Trophoblast cell (in vitro differentiated cells and primary cell): Measurements from ENCODE around the gene KCNB1.
A peak's percentile ranks its signal among the peaks of the same experiment; 100 is the strongest.

Experiments
- DNase-seq, 2 donors: peaks; one replicate each; pipeline ENCODE4 v3.0.0-alpha.2; 2016
- H2AFZ ChIP-seq: 2 replicates; pipeline ENCODE4 v1.6.1; 2013; ENCODE audit warnings: low read length, moderate library complexity, mild to moderate bottlenecking; ENCODE audit not compliant: insufficient read depth, poor library complexity
- H2AK5ac ChIP-seq: 2 replicates; pipeline ENCODE4 v1.6.1; 2013; ENCODE audit warnings: mild to moderate bottlenecking, low read length
- H2BK120ac ChIP-seq: 2 replicates; pipeline ENCODE4 v1.6.1; 2013; ENCODE audit warnings: low read length, mild to moderate bottlenecking, moderate library complexity; ENCODE audit not compliant: insufficient read depth, poor library complexity
- H2BK12ac ChIP-seq: 2 replicates; pipeline ENCODE4 v1.6.1; 2013; ENCODE audit warnings: mild to moderate bottlenecking, low read length, moderate library complexity
- H2BK5ac ChIP-seq: 2 replicates; pipeline ENCODE4 v1.6.1; 2013; ENCODE audit warnings: low read length, low read depth, moderate library complexity, mild to moderate bottlenecking; ENCODE audit not compliant: poor library complexity
- H3K14ac ChIP-seq: 2 replicates; pipeline ENCODE4 v1.6.1; 2013; ENCODE audit warnings: mild to moderate bottlenecking, low read length
- H3K18ac ChIP-seq: 2 replicates; pipeline ENCODE4 v1.6.1; 2013; ENCODE audit warnings: mild to moderate bottlenecking, low read length
- H3K23ac ChIP-seq: 2 replicates; pipeline ENCODE4 v1.6.1; 2013; ENCODE audit warnings: low read length
- H3K27ac ChIP-seq: 2 replicates; pipeline ENCODE4 v1.5.1; 2013; ENCODE audit warnings: low read depth, mild to moderate bottlenecking, inconsistent platforms, low read length, moderate library complexity
- H3K27me3 ChIP-seq: 2 replicates; pipeline ENCODE4 v1.6.1; 2013; ENCODE audit warnings: inconsistent platforms, mild to moderate bottlenecking, low read length, moderate library complexity; ENCODE audit not compliant: insufficient read depth
- H3K36me3 ChIP-seq, 2 experiments: 1 replicate in 1 of 2; 2 replicates in 1 of 2; pipeline ENCODE4 v1.6.1; 2013; ENCODE audit warnings: low read length in 2 of 2, mild to moderate bottlenecking in 2 of 2, moderate library complexity in 1 of 2; ENCODE audit not compliant: insufficient read depth in 2 of 2, control insufficient read depth in 1 of 2
- H3K4ac ChIP-seq: 2 replicates; pipeline ENCODE4 v1.6.1; 2013; ENCODE audit warnings: low read depth, mild to moderate bottlenecking, low read length, moderate library complexity
- H3K4me1 ChIP-seq, 2 experiments: 1 replicate in 1 of 2; 2 replicates in 1 of 2; pipeline ENCODE4 v1.6.1; 2013; ENCODE audit warnings: low read length in 2 of 2, mild to moderate bottlenecking in 2 of 2, moderate library complexity in 1 of 2; ENCODE audit not compliant: insufficient read depth in 2 of 2, control insufficient read depth in 1 of 2
- H3K4me2 ChIP-seq: 2 replicates; pipeline ENCODE4 v1.6.1; 2013; ENCODE audit warnings: inconsistent platforms, mild to moderate bottlenecking, low read length, moderate library complexity
- H3K4me3 ChIP-seq: 2 replicates; pipeline ENCODE4 v1.5.1; 2013; ENCODE audit warnings: mild to moderate bottlenecking, low read depth, low read length, inconsistent platforms
- H3K79me1 ChIP-seq: one replicate; pipeline ENCODE4 v1.6.1; 2013; ENCODE audit warnings: low read length
- H3K79me2 ChIP-seq: 2 replicates; pipeline ENCODE4 v1.6.1; 2013; ENCODE audit warnings: low read length, mild to moderate bottlenecking; ENCODE audit not compliant: control insufficient read depth, insufficient read depth, poor library complexity
- H3K9ac ChIP-seq: 2 replicates; pipeline ENCODE4 v1.6.1; 2013; ENCODE audit warnings: mild to moderate bottlenecking, low read length
- H3K9me3 ChIP-seq: 2 replicates; pipeline ENCODE4 v1.6.1; 2013; ENCODE audit warnings: low read depth, mild to moderate bottlenecking, control low read depth, inconsistent platforms, low read length; ENCODE audit not compliant: insufficient read depth
- H4K12ac ChIP-seq: 2 replicates; pipeline ENCODE4 v1.6.1; 2013; ENCODE audit warnings: low read depth, mild to moderate bottlenecking, low read length, moderate library complexity
- H4K8ac ChIP-seq: 2 replicates; pipeline ENCODE4 v1.6.1; 2013; ENCODE audit warnings: low read depth, mild to moderate bottlenecking, low read length, moderate library complexity
- H4K91ac ChIP-seq: one replicate; pipeline ENCODE4 v1.6.1; 2013; ENCODE audit warnings: low read depth, mild to moderate bottlenecking, low read length, moderate library complexity
- WGBS: extraction: QIAGEN DNeasy Blood & Tissue Kit; methylation state at CpG from one replicate; pipeline ENCODE4 v1.1.7; 2013; ENCODE audit warnings: missing lambda C conversion rate; ENCODE audit not compliant: insufficient read length, insufficient coverage; ENCODE audit errors: extremely low coverage; 5-methylcytosine and 5-hydroxymethylcytosine counted together

KCNB1 gene

DNA sequence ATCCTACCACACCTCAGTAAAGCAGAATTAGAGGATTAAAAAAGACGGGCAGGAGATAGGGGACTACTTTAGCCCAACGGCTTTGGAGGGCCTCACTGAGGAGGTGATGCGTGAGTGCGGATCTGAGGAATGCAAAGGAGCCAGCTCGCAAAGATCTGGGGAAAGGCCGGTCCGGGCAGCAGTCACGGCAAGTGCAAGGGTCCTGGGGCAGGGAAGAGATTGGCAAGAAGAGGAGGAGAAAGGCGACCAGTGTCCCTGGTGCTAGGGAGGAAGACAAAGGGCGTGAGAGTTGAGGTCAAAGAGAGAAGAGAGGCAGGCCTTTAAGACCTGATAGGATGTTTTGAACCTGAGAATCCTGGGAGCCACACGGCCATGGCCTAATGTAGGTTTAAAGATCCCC is 86.8 kb downstream of the KCNB1 start:
- no peak overlapping the region for H3K27ac ChIP-seq
- no peak overlapping the region for H3K4me2 ChIP-seq
- H3K4me1 ChIP-seq: no peaks in the 10 kb centered on the region
- H2BK12ac ChIP-seq: no peak overlapping the region
- no peak overlapping the region for H4K8ac ChIP-seq
- H3K4me3 ChIP-seq: peak overlapping the region; percentile 15
- H3K27me3 ChIP-seq: no peaks in the 10 kb centered on the region
- H3K79me1 ChIP-seq: no peaks in the 10 kb centered on the region
- no peak overlapping the region for H4K12ac ChIP-seq
- no peak overlapping the region for H3K4ac ChIP-seq
- H4K91ac ChIP-seq: no peak overlapping the region
- no peaks in the 10 kb centered on the region for H3K36me3 ChIP-seq
- no peak overlapping the region for H3K23ac ChIP-seq
- H2BK5ac ChIP-seq: no peak overlapping the region
- H2AK5ac ChIP-seq: no peak overlapping the region
- DNase-seq: no peak
- H3K9me3 ChIP-seq: peaks cover 3% of the 10 kb centered on the region
- H2BK120ac ChIP-seq: no peak overlapping the region
- H3K79me2 ChIP-seq: no peaks in the 10 kb centered on the region
- H3K14ac ChIP-seq: no peak overlapping the region
- no peak overlapping the region for H3K18ac ChIP-seq
- H3K9ac ChIP-seq: no peak overlapping the region
- H2AFZ ChIP-seq: no peak overlapping the region
- no CpG with 5 or more reads among the region's 11 CpGs for WGBS

GRCh38 chr20:49395183-49395582 is 87.3 kb downstream of the KCNB1 start:
- H3K27ac ChIP-seq: no peak overlapping the region
- H3K4me1 ChIP-seq: no peaks in the 10 kb centered on the region
- no CpG with 5 or more reads among the region's 14 CpGs for WGBS
- no peak overlapping the region for H2BK120ac ChIP-seq
- no peaks in the 10 kb centered on the region for H3K79me2 ChIP-seq
- H2AK5ac ChIP-seq: no peak overlapping the region
- no peak overlapping the region for H4K8ac ChIP-seq
- no peak overlapping the region for H3K14ac ChIP-seq
- H3K9me3 ChIP-seq: peaks cover 3% of the 10 kb centered on the region
- H2BK12ac ChIP-seq: no peak overlapping the region
- H3K27me3 ChIP-seq: no peaks in the 10 kb centered on the region
- no peaks in the 10 kb centered on the region for H3K36me3 ChIP-seq
- H3K4me3 ChIP-seq: no peak overlapping the region
- H3K23ac ChIP-seq: no peak overlapping the region
- H3K9ac ChIP-seq: no peak overlapping the region
- no peak overlapping the region for H4K91ac ChIP-seq
- H3K4me2 ChIP-seq: no peak overlapping the region
- DNase-seq: no peak
- H2AFZ ChIP-seq: no peak overlapping the region
- no peaks in the 10 kb centered on the region for H3K79me1 ChIP-seq
- no peak overlapping the region for H3K4ac ChIP-seq
- H3K18ac ChIP-seq: no peak overlapping the region
- no peak overlapping the region for H4K12ac ChIP-seq
- no peak overlapping the region for H2BK5ac ChIP-seq

GRCh38 chr20:49394757-49395156 is 87.7 kb downstream of the KCNB1 start:
- Histone ChIP-seq H3K9ac (no peak overlapping the region), H2BK120ac (no peak overlapping the region), H3K79me2 (no peaks in the 10 kb centered on the region), H4K91ac (no peak overlapping the region), H3K18ac (no peak overlapping the region), H2AFZ (no peak overlapping the region), H3K36me3 (no peaks in the 10 kb centered on the region), H3K4me2 (no peak overlapping the region), H3K14ac (no peak overlapping the region), H2BK5ac (no peak overlapping the region), H3K79me1 (no peaks in the 10 kb centered on the region), H3K27ac (no peak overlapping the region), H3K4ac (no peak overlapping the region), H3K27me3 (no peaks in the 10 kb centered on the region), H4K8ac (no peak overlapping the region), H3K9me3 (peaks cover 3% of the 10 kb centered on the region), H3K23ac (no peak overlapping the region), H2AK5ac (no peak overlapping the region), H3K4me1 (no peaks in the 10 kb centered on the region), H3K4me3 (no peak overlapping the region), H2BK12ac (no peak overlapping the region), H4K12ac (no peak overlapping the region)
- no CpG with 5 or more reads among the region's 8 CpGs for WGBS
- DNase-seq: no peak

DNA sequence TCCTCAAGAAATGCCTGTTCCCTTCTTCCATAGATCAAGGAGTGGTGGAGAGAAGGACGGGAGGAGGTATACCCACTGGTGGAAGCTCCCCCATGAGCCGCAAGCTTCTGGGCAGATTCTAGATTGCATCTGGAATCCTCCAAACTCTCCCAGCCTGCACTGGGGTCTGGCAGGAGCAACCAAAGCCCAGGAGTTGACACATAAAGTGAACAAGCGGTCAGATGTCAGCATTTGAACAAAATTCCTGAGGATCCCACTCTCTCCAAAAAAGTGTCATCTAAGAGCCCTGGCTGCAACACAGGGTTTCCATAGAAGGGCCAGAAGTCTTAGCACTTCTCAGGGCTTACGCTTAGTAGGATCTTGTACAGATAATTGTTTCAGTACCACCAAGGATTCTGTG is 88.2 kb downstream of the KCNB1 start:
- Histone ChIP-seq H3K79me1 (no peaks in the 10 kb centered on the region), H4K12ac (no peak overlapping the region), H3K9me3 (peaks cover 3% of the 10 kb centered on the region), H2BK5ac (no peak overlapping the region), H3K27me3 (no peaks in the 10 kb centered on the region), H3K4ac (no peak overlapping the region), H2AK5ac (no peak overlapping the region), H2BK12ac (no peak overlapping the region), H2BK120ac (no peak overlapping the region), H3K14ac (no peak overlapping the region), H3K79me2 (no peaks in the 10 kb centered on the region), H3K4me1 (no peaks in the 10 kb centered on the region), H4K91ac (no peak overlapping the region), H3K23ac (no peak overlapping the region), H4K8ac (no peak overlapping the region), H3K9ac (no peak overlapping the region), H3K4me3 (no peak overlapping the region), H3K36me3 (no peaks in the 10 kb centered on the region), H3K27ac (no peak overlapping the region), H3K4me2 (no peak overlapping the region), H3K18ac (no peak overlapping the region), H2AFZ (no peak overlapping the region)
- no CpG with 5 or more reads among the region's 4 CpGs for WGBS
- no peak for DNase-seq
